ENCODE data around the gene SDK1. TPM values are rescaled to one million over a fixed set of nuclear protein-coding genes. Genes with fewer than 3 reads are reported as not detected.

SDK1 gene
- total RNA-seq, 1 donor from 2014 or later, result 3.9 TPM

DNA sequence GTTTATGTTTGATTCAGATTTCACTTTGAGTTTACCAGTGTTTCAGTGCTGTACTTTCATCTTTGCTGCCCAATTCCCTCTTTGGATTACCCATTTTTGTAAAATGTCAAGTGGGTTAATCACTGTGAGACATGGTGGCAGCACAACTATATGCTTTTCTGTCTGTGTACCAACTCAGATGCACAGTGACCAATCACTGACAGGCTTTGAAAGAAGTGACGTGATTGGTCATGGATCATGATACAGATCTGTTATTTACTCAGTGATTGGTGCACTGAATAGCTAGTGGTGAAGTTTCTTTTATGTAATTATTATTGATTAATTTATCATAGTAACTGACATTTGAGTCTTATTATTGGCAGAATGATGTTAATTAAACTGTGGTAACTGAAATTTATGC is 126.9 kb downstream of the SDK1 start:
- no peaks in the 10 kb centered on the region for H3K27me3 ChIP-seq (ENCODE audit: control insufficient read depth, insufficient read depth, low read length)
- DNase-seq (ENCODE audit: low read depth), result no peak
- TF ChIP-seq, protein P1, sequence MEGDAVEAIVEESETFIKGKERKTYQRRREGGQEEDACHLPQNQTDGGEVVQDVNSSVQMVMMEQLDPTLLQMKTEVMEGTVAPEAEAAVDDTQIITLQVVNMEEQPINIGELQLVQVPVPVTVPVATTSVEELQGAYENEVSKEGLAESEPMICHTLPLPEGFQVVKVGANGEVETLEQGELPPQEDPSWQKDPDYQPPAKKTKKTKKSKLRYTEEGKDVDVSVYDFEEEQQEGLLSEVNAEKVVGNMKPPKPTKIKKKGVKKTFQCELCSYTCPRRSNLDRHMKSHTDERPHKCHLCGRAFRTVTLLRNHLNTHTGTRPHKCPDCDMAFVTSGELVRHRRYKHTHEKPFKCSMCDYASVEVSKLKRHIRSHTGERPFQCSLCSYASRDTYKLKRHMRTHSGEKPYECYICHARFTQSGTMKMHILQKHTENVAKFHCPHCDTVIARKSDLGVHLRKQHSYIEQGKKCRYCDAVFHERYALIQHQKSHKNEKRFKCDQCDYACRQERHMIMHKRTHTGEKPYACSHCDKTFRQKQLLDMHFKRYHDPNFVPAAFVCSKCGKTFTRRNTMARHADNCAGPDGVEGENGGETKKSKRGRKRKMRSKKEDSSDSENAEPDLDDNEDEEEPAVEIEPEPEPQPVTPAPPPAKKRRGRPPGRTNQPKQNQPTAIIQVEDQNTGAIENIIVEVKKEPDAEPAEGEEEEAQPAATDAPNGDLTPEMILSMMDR (IDR thresholded peaks at IDR 0.05; ENCODE audit: insufficient read depth, low read length, poor library complexity, severe bottlenecking), result no peak
- no peak overlapping the region for H3K4me3 ChIP-seq (ENCODE audit: low read depth, low read length)
- no peaks in the 10 kb centered on the region for H3K36me3 ChIP-seq (ENCODE audit: control insufficient read depth, insufficient read depth, low read length)

DNA sequence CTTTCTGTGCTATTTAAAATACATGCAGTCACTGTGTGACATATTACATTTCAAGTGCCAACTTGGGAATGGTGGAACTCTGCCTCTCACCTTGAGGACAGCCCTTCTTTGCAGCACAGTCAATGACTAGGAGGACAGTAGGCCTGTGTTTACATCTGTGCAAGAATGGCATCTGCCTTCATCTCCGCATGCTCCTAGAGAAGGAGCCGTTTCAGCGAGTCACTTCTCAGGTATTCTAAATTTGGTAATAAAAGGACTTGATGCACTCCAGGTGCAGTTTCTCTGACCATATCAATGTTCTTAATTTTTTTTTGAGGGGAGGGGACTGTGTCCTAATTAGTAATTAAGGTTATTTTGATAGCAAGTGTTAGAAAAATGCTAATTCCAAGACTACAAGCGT is 128.9 kb downstream of the SDK1 start:
- no peaks in the 10 kb centered on the region for H3K27me3 ChIP-seq (ENCODE audit: control insufficient read depth, insufficient read depth, low read length)
- H3K36me3 ChIP-seq (ENCODE audit: control insufficient read depth, insufficient read depth, low read length), result no peaks in the 10 kb centered on the region
- no peak for DNase-seq (ENCODE audit: low read depth)
- H3K4me3 ChIP-seq (ENCODE audit: low read depth, low read length), result no peak overlapping the region
- TF ChIP-seq, protein P1 (IDR thresholded peaks at IDR 0.05; ENCODE audit: insufficient read depth, low read length, poor library complexity, severe bottlenecking), result no peak

DNA sequence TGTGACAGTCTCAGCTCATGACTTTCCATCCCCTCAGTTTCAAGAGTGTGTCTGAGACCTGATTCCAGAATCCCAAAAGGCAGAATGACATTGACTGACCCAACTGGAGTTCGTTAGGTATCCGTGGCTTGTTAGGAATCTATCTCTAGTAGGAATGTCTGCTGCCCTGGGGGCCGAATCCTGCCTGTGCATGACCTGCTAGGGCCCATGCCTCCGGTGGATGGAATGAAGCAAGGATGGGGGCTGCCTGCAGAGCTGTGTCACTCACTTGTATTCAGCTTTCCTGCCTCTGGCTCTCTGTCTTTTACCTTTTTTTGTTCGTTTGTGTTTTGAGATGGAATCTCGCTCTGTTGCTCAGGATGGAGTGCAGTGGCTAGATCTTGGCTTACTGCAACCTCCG is 129.5 kb downstream of the SDK1 start:
- no peaks in the 10 kb centered on the region for H3K27me3 ChIP-seq (ENCODE audit: control insufficient read depth, insufficient read depth, low read length)
- H3K36me3 ChIP-seq (ENCODE audit: control insufficient read depth, insufficient read depth, low read length), result no peaks in the 10 kb centered on the region
- TF ChIP-seq, protein P1 (IDR thresholded peaks at IDR 0.05; ENCODE audit: insufficient read depth, low read length, poor library complexity, severe bottlenecking), result no peak
- DNase-seq (ENCODE audit: low read depth), result no peak
- no peak overlapping the region for H3K4me3 ChIP-seq (ENCODE audit: low read depth, low read length)

DNA sequence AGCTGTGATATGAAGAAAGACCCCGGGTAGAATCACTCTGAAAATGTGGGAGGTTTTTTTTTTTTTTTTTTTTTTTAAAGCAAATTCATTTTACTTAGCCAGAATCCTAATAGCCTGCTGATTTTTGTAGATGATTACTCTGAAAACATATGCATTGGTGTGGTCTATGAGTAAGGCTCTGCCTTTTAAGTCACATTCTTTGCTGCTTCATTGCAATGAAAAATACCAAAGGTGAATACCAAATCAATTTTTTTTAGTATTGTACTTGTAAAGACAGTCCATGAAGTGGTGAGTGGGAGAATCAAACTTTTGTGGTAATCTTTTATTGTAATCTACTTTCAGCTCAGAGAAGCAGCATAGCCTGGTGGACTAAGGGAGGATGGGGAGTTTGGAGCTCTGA is 130.3 kb downstream of the SDK1 start:
- TF ChIP-seq, protein P1 (IDR thresholded peaks at IDR 0.05; ENCODE audit: insufficient read depth, low read length, poor library complexity, severe bottlenecking), result no peak
- DNase-seq (ENCODE audit: low read depth), result no peak
- Histone ChIP-seq H3K4me3 (ENCODE audit: low read depth, low read length) (no peak overlapping the region), H3K27me3 (ENCODE audit: control insufficient read depth, insufficient read depth, low read length) (no peaks in the 10 kb centered on the region), H3K36me3 (ENCODE audit: control insufficient read depth, insufficient read depth, low read length) (no peaks in the 10 kb centered on the region)

DNA sequence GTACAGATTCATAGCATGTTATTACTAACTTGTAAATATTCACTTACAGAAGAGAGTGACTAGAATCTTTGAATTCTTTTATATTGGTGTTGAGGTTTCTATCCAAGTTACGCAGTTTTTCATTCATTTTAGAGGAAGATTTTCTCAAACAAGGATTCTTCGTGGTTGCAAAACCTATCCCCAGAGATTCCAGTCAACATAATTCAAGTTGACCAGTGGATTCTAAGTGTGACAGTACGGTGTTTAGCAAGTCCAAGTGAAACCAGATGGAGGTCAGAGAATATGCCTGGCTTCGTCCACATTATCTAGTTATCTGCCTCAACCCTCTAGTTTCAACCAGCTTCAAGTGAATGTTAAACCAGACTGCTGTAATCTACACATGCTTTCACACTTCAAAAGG is 131.9 kb downstream of the SDK1 start:
- TF ChIP-seq, protein P1 (IDR thresholded peaks at IDR 0.05; ENCODE audit: insufficient read depth, low read length, poor library complexity, severe bottlenecking), result no peak
- no peaks in the 10 kb centered on the region for H3K27me3 ChIP-seq (ENCODE audit: control insufficient read depth, insufficient read depth, low read length)
- no peak for DNase-seq (ENCODE audit: low read depth)
- no peaks in the 10 kb centered on the region for H3K36me3 ChIP-seq (ENCODE audit: control insufficient read depth, insufficient read depth, low read length)
- H3K4me3 ChIP-seq (ENCODE audit: low read depth, low read length), result no peak overlapping the region

DNA sequence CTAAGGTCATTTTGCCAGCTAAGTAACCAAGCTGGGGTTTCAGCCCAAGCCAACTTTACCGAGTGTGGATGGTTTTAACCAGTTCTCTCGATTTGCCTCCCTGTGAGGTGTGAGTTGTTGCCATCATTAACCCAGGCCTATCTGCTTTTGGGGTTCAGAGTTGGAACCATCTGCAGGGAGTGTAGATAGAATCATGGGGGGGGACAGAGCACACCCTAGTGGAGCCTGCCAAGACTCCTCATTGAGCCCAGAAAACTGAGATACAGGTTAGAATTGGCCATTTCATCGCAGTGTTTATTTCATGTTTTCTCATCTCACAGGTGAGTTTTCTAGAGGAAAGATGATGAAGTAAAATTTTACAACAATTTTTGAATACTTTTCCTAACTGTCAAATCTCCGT is 133.6 kb downstream of the SDK1 start:
- no peak for DNase-seq (ENCODE audit: low read depth)
- Histone ChIP-seq H3K27me3 (ENCODE audit: control insufficient read depth, insufficient read depth, low read length) (no peaks in the 10 kb centered on the region), H3K4me3 (ENCODE audit: low read depth, low read length) (no peak overlapping the region), H3K36me3 (ENCODE audit: control insufficient read depth, insufficient read depth, low read length) (no peaks in the 10 kb centered on the region)
- TF ChIP-seq, protein P1 (IDR thresholded peaks at IDR 0.05; ENCODE audit: insufficient read depth, low read length, poor library complexity, severe bottlenecking), result peak; percentile 4

Data from kidney epithelial cell (primary cell).